IMR-90 (cell line): ENCODE measurements around the gene DPPA3. TPM values are rescaled to one million over a fixed set of nuclear protein-coding genes. Genes with fewer than 3 reads are reported as not detected.

ENCODE experiments used
- ATAC-seq: fragments of 200-7000 bp; cut with Tn5 transposase; 2 replicates; pipeline ENCODE4 v1.9.1; 2020; ENCODE audit warnings: low read depth, mild to moderate bottlenecking, moderate library complexity
- BruUV-seq: library from RNA; stranded (reverse); fragments of 400-500 nt; replicated peaks from 2 replicates; lab custom pipeline; 2021; lab: Mats Ljungman, UMichigan
- CTCF ChIA-PET: fragments of 300-600 bp; formaldehyde crosslinking; extraction: SDS; loops from one replicate; lab custom pipeline; 2021; ENCODE audit warnings: antibody characterized with exemption; lab: Yijun Ruan, JAX
- POLR2A ChIA-PET: fragments of 300-600 bp; sonication (Branson Sonifier 250); formaldehyde crosslinking; loops from one replicate; lab custom pipeline; 2022; ENCODE audit warnings: antibody characterized with exemption; ENCODE audit not compliant: unreplicated experiment; lab: Charles Lee
- DNase-seq: peaks from one replicate; pipeline ENCODE4 v3.0.0; 2013
- H2AFZ ChIP-seq: replicated peaks from 2 replicates; pipeline ENCODE3; 2013; ENCODE audit warnings: low read length, mild to moderate bottlenecking; ENCODE audit not compliant: poor library complexity
- H2AK5ac ChIP-seq: 2 replicates; pipeline ENCODE4 v1.6.1; 2013; ENCODE audit warnings: low read depth, low read length, inconsistent platforms
- H2AK9ac ChIP-seq: replicated peaks from 2 replicates; pipeline ENCODE3; 2013; ENCODE audit warnings: mild to moderate bottlenecking, low read depth, low read length, moderate library complexity; ENCODE audit not compliant: poor library complexity
- H2BK120ac ChIP-seq: 2 replicates; pipeline ENCODE4 v1.6.1; 2013; ENCODE audit warnings: low read depth, low read length, inconsistent platforms
- H2BK15ac ChIP-seq: 3 replicates; pipeline ENCODE4 v1.6.1; 2013; ENCODE audit warnings: low read depth, low read length, inconsistent platforms
- H2BK20ac ChIP-seq: 2 replicates; pipeline ENCODE4 v1.6.1; 2013; ENCODE audit warnings: low read depth, mild to moderate bottlenecking, inconsistent platforms, low read length, moderate library complexity
- H2BK5ac ChIP-seq: 2 replicates; pipeline ENCODE4 v1.6.1; 2013; ENCODE audit warnings: mild to moderate bottlenecking, low read depth, low read length, inconsistent platforms; ENCODE audit not compliant: poor library complexity, severe bottlenecking
- H3K14ac ChIP-seq: replicated peaks from 2 replicates; pipeline ENCODE4 v1.6.1; 2013; ENCODE audit warnings: low read depth, low read length, inconsistent platforms
- H3K18ac ChIP-seq: 2 replicates; pipeline ENCODE4 v1.6.1; 2013; ENCODE audit warnings: low read depth, low read length, control low read depth
- H3K23ac ChIP-seq: 2 replicates; pipeline ENCODE4 v1.6.1; 2013; ENCODE audit warnings: low read depth, low read length, inconsistent platforms
- H3K27ac ChIP-seq: 2 replicates; pipeline ENCODE4 v1.5.1; 2013; ENCODE audit warnings: mild to moderate bottlenecking, control low read depth, low read length; ENCODE audit not compliant: insufficient read depth
- H3K27me3 ChIP-seq: 2 replicates; pipeline ENCODE4 v1.6.1; 2013; ENCODE audit warnings: low read length; ENCODE audit not compliant: control insufficient read depth, insufficient read depth
- H3K36me3 ChIP-seq: 2 replicates; pipeline ENCODE4 v1.6.1; 2013; ENCODE audit warnings: low read length, mixed read lengths; ENCODE audit not compliant: control insufficient read depth, insufficient read depth
- H3K4ac ChIP-seq: 2 replicates; pipeline ENCODE4 v1.6.1; 2013; ENCODE audit warnings: low read depth, low read length, inconsistent platforms
- H3K4me1 ChIP-seq: 2 replicates; pipeline ENCODE4 v1.6.1; 2013; ENCODE audit warnings: low read length, mixed read lengths; ENCODE audit not compliant: control insufficient read depth, insufficient read depth
- H3K4me2 ChIP-seq: 2 replicates; pipeline ENCODE4 v1.6.1; 2013; ENCODE audit warnings: low read depth, mild to moderate bottlenecking, control low read depth, low read length, moderate library complexity
- H3K4me3 ChIP-seq: 2 replicates; pipeline ENCODE4 v1.5.1; 2013; ENCODE audit warnings: low read depth, mild to moderate bottlenecking, control low read depth, low read length, moderate library complexity; ENCODE audit not compliant: insufficient read depth
- H3K56ac ChIP-seq: 2 replicates; pipeline ENCODE4 v1.6.1; 2013; ENCODE audit warnings: low read length, inconsistent platforms; ENCODE audit not compliant: insufficient read depth; ENCODE audit errors: extremely low read depth
- H3K79me1 ChIP-seq, 2 experiments: 2 replicates each; pipeline ENCODE4 v1.6.1; 2013; ENCODE audit warnings: low read length in 2 of 2, inconsistent platforms in 1 of 2, low read depth in 1 of 2
- H3K9ac ChIP-seq: 2 replicates; pipeline ENCODE4 v1.6.1; 2013; ENCODE audit warnings: low read depth, low read length, control low read depth
- H3K9me1 ChIP-seq: 2 replicates; pipeline ENCODE4 v1.6.1; 2013; ENCODE audit warnings: low read length, inconsistent platforms; ENCODE audit not compliant: insufficient read depth
- H3K9me3 ChIP-seq: 2 replicates; pipeline ENCODE4 v1.6.1; 2013; ENCODE audit warnings: low read length; ENCODE audit not compliant: control insufficient read depth, insufficient read depth
- H4K20me1 ChIP-seq: 2 replicates; pipeline ENCODE4 v1.6.1; 2013; ENCODE audit warnings: low read length, inconsistent platforms; ENCODE audit not compliant: insufficient read depth
- H4K5ac ChIP-seq: 2 replicates; pipeline ENCODE4 v1.6.1; 2013; ENCODE audit warnings: mild to moderate bottlenecking, low read depth, low read length, control low read depth
- H4K8ac ChIP-seq, 2 experiments: 2 replicates each; pipeline ENCODE4 v1.6.1; 2013; ENCODE audit warnings: low read depth in 2 of 2, low read length in 2 of 2, control low read depth in 1 of 2, inconsistent platforms in 1 of 2
- H4K91ac ChIP-seq: 2 replicates; pipeline ENCODE4 v1.6.1; 2013; ENCODE audit warnings: low read depth, low read length, inconsistent platforms; ENCODE audit not compliant: insufficient read depth
- BHLHE40 ChIP-seq: fragments of 150-350 bp; IDR thresholded peaks from 2 replicates; pipeline ENCODE4 v1.6.1; 2016; ENCODE audit warnings: mild to moderate bottlenecking, low read depth, low read length
- CEBPB ChIP-seq: IDR thresholded peaks from 2 replicates; pipeline ENCODE4 v1.6.1; 2012; ENCODE audit warnings: low read depth, low read length, improper control_type of control experiment
- CHD1 ChIP-seq: IDR thresholded peaks from 2 replicates; pipeline ENCODE4 v1.6.1; 2012; ENCODE audit warnings: low read depth, low read length, improper control_type of control experiment
- FOS ChIP-seq: fragments of 150-350 bp; IDR thresholded peaks from 2 replicates; pipeline ENCODE4 v1.6.1; 2016; ENCODE audit warnings: low read depth, low read length
- MAFK ChIP-seq: IDR thresholded peaks from 2 replicates; pipeline ENCODE4 v1.6.1; 2012; ENCODE audit warnings: low read depth, low read length, improper control_type of control experiment
- MAZ ChIP-seq: IDR thresholded peaks from 2 replicates; pipeline ENCODE4 v1.6.1; 2012; ENCODE audit warnings: low read depth, mild to moderate bottlenecking, low read length, improper control_type of control experiment, moderate library complexity, borderline replicate concordance
- MXI1 ChIP-seq: IDR thresholded peaks from 2 replicates; pipeline ENCODE4 v1.6.1; 2012; ENCODE audit warnings: low read depth, mild to moderate bottlenecking, low read length, moderate library complexity, borderline replicate concordance
- NFE2L2 ChIP-seq: fragments of 150-350 bp; IDR thresholded peaks from 2 replicates; pipeline ENCODE4 v1.6.1; 2016; ENCODE audit warnings: low read depth, mild to moderate bottlenecking, low read length
- RAD21 ChIP-seq: IDR thresholded peaks from 2 replicates; pipeline ENCODE4 v1.6.1; 2012; ENCODE audit warnings: low read length, improper control_type of control experiment
- RCOR1 ChIP-seq: IDR thresholded peaks from 2 replicates; pipeline ENCODE4 v1.6.1; 2012; ENCODE audit warnings: mild to moderate bottlenecking, low read length, improper control_type of control experiment; ENCODE audit not compliant: insufficient replicate concordance
- RFX5 ChIP-seq: IDR thresholded peaks from 2 replicates; pipeline ENCODE4 v1.8.0; 2012; ENCODE audit warnings: low read depth, mild to moderate bottlenecking, low read length, moderate library complexity
- WGBS, 2 experiments: methylation state at CpG; one replicate each; pipeline versions ENCODE4 v1.1.5 to v1.1.7; 2013; ENCODE audit warnings: missing lambda C conversion rate in 2 of 2; ENCODE audit not compliant: insufficient read length in 1 of 2; ENCODE audit errors: extremely low coverage in 2 of 2; 5-methylcytosine and 5-hydroxymethylcytosine counted together
- dilution Hi-C: fragments of 300-500 bp; cut with HindIII; formaldehyde crosslinking; loops from one replicate; pipeline ENCODE4 v1.14.3; 2018; ENCODE audit warnings: low sequenced_read_pairs; ENCODE audit not compliant: unreplicated experiment
- in situ Hi-C: fragments of 300-500 bp; cut with MboI; formaldehyde crosslinking; loops from 3 replicates; pipeline ENCODE4 v1.14.3; 2019; ENCODE audit warnings: low sequenced_read_pairs, inconsistent platforms, mixed read lengths
- intact Hi-C: fragments of 100-400 bp; cut with micrococcal nuclease; formaldehyde crosslinking; loops from 2 replicates; pipeline ENCODE4 v1.10.0; 2022
- polyA plus RNA-seq, 3 experiments: library from polyadenylated mRNA; depleted of rRNA; stranded (reverse); fragments of >200 nt; gene quantifications; 2 replicates each; pipeline ENCODE4 v1.2.3, GENCODE V29; 2012; ENCODE audit warnings: low replicate concordance in 1 of 3
- total RNA-seq: library from RNA; depleted of rRNA; stranded (reverse); fragments of >200 nt; gene quantifications from 2 replicates; pipeline ENCODE4 v1.2.3, GENCODE V29; 2012
- TF ChIP-seq, protein P1 (sequence below): conservative IDR thresholded peaks from 2 replicates; pipeline ENCODE4 v1.5.1; 2012; ENCODE audit warnings: mild to moderate bottlenecking, low read depth, low read length, improper control_type of control experiment

Gene DPPA3
- total and polyA plus RNA-seq, 2 of the 4 experiments (the other 2 are of a cell fraction), result not detected

DNA sequence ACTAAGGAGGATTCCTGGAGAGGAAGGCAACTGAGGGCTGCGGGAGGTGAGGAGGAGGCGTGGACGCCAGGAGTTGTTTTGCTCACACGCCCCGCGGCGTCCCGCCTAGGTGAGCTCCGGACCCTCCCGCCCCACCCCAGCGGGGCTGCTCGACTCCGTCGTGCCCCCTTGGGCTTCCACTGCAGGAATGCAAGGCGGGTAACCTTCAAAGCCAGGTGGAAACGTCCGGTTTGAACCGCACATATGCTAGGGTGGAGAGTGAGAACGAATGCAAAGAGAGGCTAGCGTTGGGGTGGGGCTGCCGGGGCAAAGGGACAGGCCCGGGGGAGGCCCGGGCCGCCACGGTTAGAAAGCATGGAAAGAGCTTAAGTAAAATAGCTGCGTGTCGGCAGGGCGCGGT, 5.4 kb upstream of the DPPA3 start:
- Histone ChIP-seq H4K20me1 (no peaks in the 10 kb centered on the region), H3K4ac (no peak overlapping the region), H3K56ac (no peak overlapping the region), H3K27me3 (no peaks in the 10 kb centered on the region), H2AK5ac (no peak overlapping the region), H4K91ac (no peak overlapping the region), H3K79me1 (no peaks in the 10 kb centered on the region), H3K27ac (no peak overlapping the region), H2BK5ac (no peak overlapping the region), H4K5ac (no peak overlapping the region), H3K14ac (no peak overlapping the region), H3K4me1 (no peaks in the 10 kb centered on the region), H2BK120ac (no peak overlapping the region), H3K9me1 (no peaks in the 10 kb centered on the region), H4K8ac (no peak overlapping the region), H3K4me2 (no peak overlapping the region), H3K36me3 (no peaks in the 10 kb centered on the region), H2BK15ac (no peak overlapping the region), H2AK9ac (no peak overlapping the region), H3K23ac (no peak overlapping the region), H3K18ac (no peak overlapping the region), H3K9me3 (peaks cover 11% of the 10 kb centered on the region), H3K9ac (no peak overlapping the region), H2AFZ (no peak overlapping the region), H2BK20ac (no peak overlapping the region), H3K4me3 (no peak overlapping the region)
- CTCF ChIA-PET, result no interaction called here
- DNase-seq (no peak), ATAC-seq (no peak)
- in situ Hi-C loops, result no loop called here
- dilution Hi-C loops, result no loop called here
- BruUV-seq, result no TSS peak
- WGBS, 2 experiments, result 77% methylated on average over 13 of the region's 29 CpGs; no CpG with 5 or more reads in 1 of the 2 experiments
- intact Hi-C loops, result no loop called here
- TF ChIP-seq MXI1 (no peak), BHLHE40 (no peak), MAFK (no peak), CHD1 (no peak), RAD21 (no peak), NFE2L2 (no peak), RCOR1 (no peak), RFX5 (no peak), CEBPB (no peak), MAZ (no peak), FOS (no peak)
- TF ChIP-seq, protein P1, sequence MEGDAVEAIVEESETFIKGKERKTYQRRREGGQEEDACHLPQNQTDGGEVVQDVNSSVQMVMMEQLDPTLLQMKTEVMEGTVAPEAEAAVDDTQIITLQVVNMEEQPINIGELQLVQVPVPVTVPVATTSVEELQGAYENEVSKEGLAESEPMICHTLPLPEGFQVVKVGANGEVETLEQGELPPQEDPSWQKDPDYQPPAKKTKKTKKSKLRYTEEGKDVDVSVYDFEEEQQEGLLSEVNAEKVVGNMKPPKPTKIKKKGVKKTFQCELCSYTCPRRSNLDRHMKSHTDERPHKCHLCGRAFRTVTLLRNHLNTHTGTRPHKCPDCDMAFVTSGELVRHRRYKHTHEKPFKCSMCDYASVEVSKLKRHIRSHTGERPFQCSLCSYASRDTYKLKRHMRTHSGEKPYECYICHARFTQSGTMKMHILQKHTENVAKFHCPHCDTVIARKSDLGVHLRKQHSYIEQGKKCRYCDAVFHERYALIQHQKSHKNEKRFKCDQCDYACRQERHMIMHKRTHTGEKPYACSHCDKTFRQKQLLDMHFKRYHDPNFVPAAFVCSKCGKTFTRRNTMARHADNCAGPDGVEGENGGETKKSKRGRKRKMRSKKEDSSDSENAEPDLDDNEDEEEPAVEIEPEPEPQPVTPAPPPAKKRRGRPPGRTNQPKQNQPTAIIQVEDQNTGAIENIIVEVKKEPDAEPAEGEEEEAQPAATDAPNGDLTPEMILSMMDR, result no peak
- POLR2A ChIA-PET, result no interaction called here
